Chondrocyte (in vitro differentiated cells): ENCODE data around the gene SNX24. TPM values are rescaled to one million over a fixed set of nuclear protein-coding genes. Genes with fewer than 3 reads are reported as not detected.

ENCODE experiments used
- DNase-seq: peaks from one replicate; pipeline ENCODE4 v3.0.0; 2021; ENCODE audit warnings: mixed read lengths, low spot score
- H3K27ac Mint-ChIP-seq: one replicate; pipeline ENCODE4 v1.8.0; 2021; ENCODE audit warnings: mild to moderate bottlenecking, moderate library complexity, mixed read lengths; ENCODE audit not compliant: unreplicated experiment
- H3K27me3 Mint-ChIP-seq: 2 replicates; pipeline ENCODE4 v1.8.0; 2021; ENCODE audit warnings: low read depth, mixed read lengths
- H3K36me3 Mint-ChIP-seq: 2 replicates; pipeline ENCODE4 v1.8.0; 2021; ENCODE audit warnings: low read depth, mixed read lengths
- H3K4me1 Mint-ChIP-seq: 2 replicates; pipeline ENCODE4 v1.8.0; 2021; ENCODE audit warnings: low read depth, mild to moderate bottlenecking, mixed read lengths
- H3K4me3 Mint-ChIP-seq: one replicate; pipeline ENCODE4 v1.8.0; 2021; ENCODE audit warnings: mild to moderate bottlenecking, moderate library complexity, mixed read lengths; ENCODE audit not compliant: unreplicated experiment
- H3K9me3 Mint-ChIP-seq: 2 replicates; pipeline ENCODE4 v1.8.0; 2021; ENCODE audit warnings: low read depth, mixed read lengths
- CTCF ChIP-seq: fragments of 200-600 bp; sonication (generic); IDR thresholded peaks from 2 replicates; pipeline ENCODE4 v1.5.0; 2021; ENCODE audit warnings: antibody characterized with exemption, mild to moderate bottlenecking, moderate library complexity
- total RNA-seq: library from RNA; stranded (reverse); gene quantifications from 3 replicates; pipeline ENCODE4 v1.2.1, GENCODE V29; 2021

SNX24 gene
- total RNA-seq, 1 donor from 2014 or later, result 14.3 TPM

GRCh38 chr5:122944051-122944450, 98.6 kb downstream of the SNX24 start:
- no peaks in the 10 kb centered on the region for H3K9me3 Mint-ChIP-seq
- peaks cover 14% of the 10 kb centered on the region for H3K4me1 Mint-ChIP-seq
- peaks cover 3% of the 10 kb centered on the region for H3K36me3 Mint-ChIP-seq
- DNase-seq, result no peak
- H3K4me3 Mint-ChIP-seq, result no peak overlapping the region
- no peaks in the 10 kb centered on the region for H3K27me3 Mint-ChIP-seq
- H3K27ac Mint-ChIP-seq, result no peak overlapping the region
- TF ChIP-seq CTCF, result no peak

GRCh38 chr5:122947372-122947771, 102.0 kb downstream of the SNX24 start:
- Mint-ChIP-seq H3K27ac (no peak overlapping the region), H3K27me3 (no peaks in the 10 kb centered on the region), H3K9me3 (no peaks in the 10 kb centered on the region), H3K4me1 (peaks cover 15% of the 10 kb centered on the region), H3K4me3 (no peak overlapping the region), H3K36me3 (peaks cover 3% of the 10 kb centered on the region)
- no peak for TF ChIP-seq CTCF
- DNase-seq, result no peak

GRCh38 chr5:122947772-122948171, 102.4 kb downstream of the SNX24 start:
- TF ChIP-seq CTCF, result no peak
- no peaks in the 10 kb centered on the region for H3K27me3 Mint-ChIP-seq
- no peaks in the 10 kb centered on the region for H3K9me3 Mint-ChIP-seq
- H3K4me1 Mint-ChIP-seq, result peaks cover 11% of the 10 kb centered on the region
- no peak overlapping the region for H3K4me3 Mint-ChIP-seq
- H3K27ac Mint-ChIP-seq, result no peak overlapping the region
- H3K36me3 Mint-ChIP-seq, result peaks cover 3% of the 10 kb centered on the region
- DNase-seq, result no peak

GRCh38 chr5:122948319-122948718, 102.9 kb downstream of the SNX24 start:
- Mint-ChIP-seq H3K9me3 (no peaks in the 10 kb centered on the region), H3K27ac (no peak overlapping the region), H3K27me3 (no peaks in the 10 kb centered on the region), H3K4me3 (no peak overlapping the region), H3K4me1 (peaks cover 6% of the 10 kb centered on the region), H3K36me3 (peaks cover 3% of the 10 kb centered on the region)
- DNase-seq, result no peak
- TF ChIP-seq CTCF, result no peak

- Mint-ChIP-seq H3K4me1 (peaks cover 4% of the 10 kb centered on the region), H3K4me3 (peak overlapping the region; percentile 2), H3K27ac (no peak overlapping the region), H3K27me3 (no peaks in the 10 kb centered on the region), H3K36me3 (peaks cover 4% of the 10 kb centered on the region), H3K9me3 (no peaks in the 10 kb centered on the region)
- DNase-seq, result no peak
- no peak for TF ChIP-seq CTCF
These were observed 106.2 kb downstream of the SNX24 start for GRCh38 chr5:122951658-122952057.
